Erythroblast (primary cell): ENCODE measurements around the gene TRMO.

Experiments used
- GATA1 ChIP-seq: IDR thresholded peaks from 2 replicates; pipeline ENCODE4 v1.6.1; 2011; ENCODE audit warnings: low read depth, mild to moderate bottlenecking, control low read depth, low read length, moderate library complexity
- POLR2A ChIP-seq: IDR thresholded peaks from 2 replicates; pipeline ENCODE4 v1.6.1; 2011; ENCODE audit warnings: mild to moderate bottlenecking, low read length

GRCh38 chr9:97907632-97908031, 14.7 kb downstream of the TRMO start:
- TF ChIP-seq GATA1 (no peak), POLR2A (no peak)
